SK-N-SH (cell line): ENCODE results near the gene ACVR2B. TPM values are rescaled to one million over a fixed set of nuclear protein-coding genes. Genes with fewer than 3 reads are reported as not detected.

Experiments
- CTCF ChIA-PET: fragments of 300-600, 350-600 bp; formaldehyde crosslinking; extraction: SDS; loops from one replicate; lab custom pipeline; 2021; lab: Yijun Ruan, JAX
- POLR2A ChIA-PET: fragments of 350-600 bp; sonication (Branson Sonifier 250); formaldehyde crosslinking; extraction: SDS; loops from one replicate; lab custom pipeline; 2020; ENCODE audit warnings: antibody characterized with exemption, inconsistent platforms; lab: Yijun Ruan, JAX
- DNase-seq: peaks from one replicate; pipeline ENCODE4 v3.0.0; 2012
- H2AFZ ChIP-seq: fragments of 200-600 bp; sonication (generic); 2 replicates; pipeline ENCODE4 v1.8.1; 2016; ENCODE audit warnings: antibody characterized with exemption, mild to moderate bottlenecking, low read depth
- H3F3A ChIP-seq: fragments of 200-600 bp; sonication (generic); replicated peaks from 2 replicates; pipeline ENCODE3; 2016; ENCODE audit warnings: antibody characterized with exemption, mild to moderate bottlenecking; ENCODE audit not compliant: insufficient read depth
- H3K27ac ChIP-seq, 2 experiments: fragments of 200-500 bp in 1 of 2; fragments of 200-600 bp in 1 of 2; sonication (Bioruptor generic) in 1 of 2; sonication (generic), shearing (Covaris generic) in 1 of 2; 2 replicates each; pipeline versions ENCODE4 v1.5.1 to v1.6.1; 2014 to 2016; ENCODE audit warnings: low read depth in 2 of 2, inconsistent platforms in 1 of 2, low read length in 1 of 2, mild to moderate bottlenecking in 1 of 2, mixed read lengths in 1 of 2
- H3K27me3 ChIP-seq: fragments of 200-600 bp; sonication (generic), shearing (Covaris generic); 2 replicates; pipeline ENCODE4 v1.6.1; 2016; ENCODE audit warnings: mixed run types; ENCODE audit not compliant: insufficient read depth
- H3K36me3 ChIP-seq, 2 experiments: fragments of 200-500 bp in 1 of 2; fragments of 200-600 bp in 1 of 2; sonication (Bioruptor generic) in 1 of 2; sonication (generic) in 1 of 2; replicated peaks in 1 of 2; 2 replicates each; pipeline versions ENCODE3 to v1.5.1; 2014 to 2016; ENCODE audit warnings: low read length in 1 of 2, mild to moderate bottlenecking in 1 of 2; ENCODE audit not compliant: insufficient read depth in 2 of 2, control insufficient read depth in 1 of 2
- H3K4me1 ChIP-seq, 2 experiments: fragments of 200-500 bp in 1 of 2; fragments of 200-600 bp in 1 of 2; sonication (Bioruptor generic) in 1 of 2; sonication (generic), shearing (Covaris generic) in 1 of 2; 2 replicates each; pipeline versions ENCODE4 v1.5.1 to v1.6.1; 2014 to 2016; ENCODE audit warnings: low read depth in 1 of 2, low read length in 1 of 2, mixed run types in 1 of 2; ENCODE audit not compliant: insufficient read depth in 2 of 2, control insufficient read depth in 1 of 2
- H3K4me2 ChIP-seq: fragments of 200-600 bp; sonication (generic), shearing (Covaris generic); 2 replicates; pipeline ENCODE4 v1.6.1; 2017; ENCODE audit warnings: mixed run types
- H3K4me3 ChIP-seq, 2 experiments: fragments of 200-500 bp in 1 of 2; fragments of 200-600 bp in 1 of 2; sonication (Bioruptor generic) in 1 of 2; sonication (generic), shearing (Covaris generic) in 1 of 2; 2 replicates each; pipeline versions ENCODE4 v1.5.1 to v1.8.1; 2014 to 2016; ENCODE audit warnings: low read depth in 2 of 2, inconsistent platforms in 1 of 2, low read length in 1 of 2, mild to moderate bottlenecking in 1 of 2, mixed read lengths in 1 of 2, moderate library complexity in 1 of 2
- H3K79me2 ChIP-seq: fragments of 200-600 bp; sonication (generic); 2 replicates; pipeline ENCODE4 v1.8.1; 2017; ENCODE audit warnings: mild to moderate bottlenecking; ENCODE audit not compliant: insufficient read depth
- H3K9ac ChIP-seq: fragments of 200-600 bp; sonication (generic); 2 replicates; pipeline ENCODE4 v1.6.1; 2017; ENCODE audit warnings: mixed run types
- H3K9me2 ChIP-seq: fragments of 200-600 bp; sonication (generic); 2 replicates; pipeline ENCODE4 v1.6.1; 2017; ENCODE audit warnings: mixed run types
- H3K9me3 ChIP-seq: fragments of 200-600 bp; sonication (generic); 2 replicates; pipeline ENCODE4 v1.6.1; 2017; ENCODE audit warnings: mixed run types, mild to moderate bottlenecking, moderate library complexity
- H4K20me1 ChIP-seq: fragments of 200-600 bp; sonication (generic); 2 replicates; pipeline ENCODE4 v1.6.1; 2017; ENCODE audit warnings: mild to moderate bottlenecking, mixed run types; ENCODE audit not compliant: insufficient read depth
- CHD2 ChIP-seq: fragments of 150-350 bp; IDR thresholded peaks from 2 replicates; pipeline ENCODE4 v1.6.1; 2018; ENCODE audit warnings: low read length; ENCODE audit not compliant: partially characterized antibody
- FOSL2 ChIP-seq: IDR thresholded peaks from 2 replicates; pipeline ENCODE4 v1.4.0; 2012; ENCODE audit warnings: low read depth, mild to moderate bottlenecking, moderate library complexity, borderline replicate concordance
- FOXJ3 ChIP-seq: sonication (generic); formaldehyde crosslinking; IDR thresholded peaks from 2 replicates; pipeline ENCODE4 v1.5.1; 2020; ENCODE audit warnings: mild to moderate bottlenecking, missing genetic modification reagents
- GABPA ChIP-seq: IDR thresholded peaks from 2 replicates; pipeline ENCODE4 v1.4.0; 2012; ENCODE audit warnings: low read depth, mild to moderate bottlenecking
- MEF2A ChIP-seq: IDR thresholded peaks from 2 replicates; pipeline ENCODE4 v1.4.0; 2012; ENCODE audit warnings: low read depth, borderline replicate concordance
- NRF1 ChIP-seq: IDR thresholded peaks from 2 replicates; pipeline ENCODE4 v1.6.1; 2012; ENCODE audit warnings: low read depth, mild to moderate bottlenecking, low read length
- RAD21 ChIP-seq: IDR thresholded peaks from 2 replicates; pipeline ENCODE4 v1.6.1; 2012; ENCODE audit warnings: mild to moderate bottlenecking, low read length
- RCOR1 ChIP-seq: fragments of 150-350 bp; IDR thresholded peaks from 2 replicates; pipeline ENCODE4 v1.6.1; 2017; ENCODE audit warnings: antibody characterized with exemption, low read length
- REST ChIP-seq: IDR thresholded peaks from 2 replicates; pipeline ENCODE4 v1.6.1; 2012; ENCODE audit warnings: mild to moderate bottlenecking, low read depth, low read length, moderate library complexity
- RXRA ChIP-seq: IDR thresholded peaks from 2 replicates; pipeline ENCODE4 v1.4.0; 2012; ENCODE audit warnings: low read depth, mild to moderate bottlenecking, borderline replicate concordance
- TAF1 ChIP-seq: IDR thresholded peaks from 2 replicates; pipeline ENCODE4 v1.6.1; 2012; ENCODE audit warnings: low read depth, mild to moderate bottlenecking, low read length, moderate library complexity, borderline replicate concordance
- YY1 ChIP-seq: IDR thresholded peaks from 2 replicates; pipeline ENCODE4 v1.4.0; 2012; ENCODE audit warnings: low read depth, mild to moderate bottlenecking
- ZBTB33 ChIP-seq: IDR thresholded peaks from 2 replicates; pipeline ENCODE4 v1.4.0; 2012; ENCODE audit warnings: low read depth, borderline replicate concordance
- WGBS: methylation state at CpG from one replicate; pipeline ENCODE4 v1.1.6; 2017; ENCODE audit warnings: low lambda C conversion rate; 5-methylcytosine and 5-hydroxymethylcytosine counted together
- polyA plus RNA-seq, 3 experiments: library from polyadenylated mRNA; depleted of rRNA; stranded (reverse); fragments of >200 nt; gene quantifications; 2 replicates each; pipeline ENCODE4 v1.2.3, GENCODE V29; 2012
- TF ChIP-seq, protein P1 (sequence below): IDR thresholded peaks from 2 replicates; pipeline ENCODE4 v1.4.0; 2012; ENCODE audit warnings: low read depth, borderline replicate concordance
- TF ChIP-seq, protein P2 (sequence below): fragments of 150-350 bp; IDR thresholded peaks from 2 replicates; pipeline ENCODE4 v1.6.1; 2017; ENCODE audit warnings: antibody characterized with exemption, low read length, low read depth, borderline replicate concordance
- TF ChIP-seq, protein P3 (sequence below): IDR thresholded peaks from 2 replicates; pipeline ENCODE4; 2012

Gene ACVR2B
- polyA plus RNA-seq, 1 of the 3 experiments (the other 2 are of a cell fraction): 1.4 TPM

- 94% methylated on average over 3 of the region's 3 CpGs for WGBS
- Histone ChIP-seq H3K9me2 (no peaks in the 10 kb centered on the region), H3K79me2 (no peaks in the 10 kb centered on the region), H3K4me2 (no peak overlapping the region), H3K4me3 (no peak overlapping the region), H3K27me3 (no peaks in the 10 kb centered on the region), H4K20me1 (no peaks in the 10 kb centered on the region), H3K36me3 (peaks cover 4 to 27% of the 10 kb centered on the region in 2 experiments), H2AFZ (no peak overlapping the region), H3K9ac (no peak overlapping the region), H3K4me1 (peaks cover 0 to 7% of the 10 kb centered on the region in 2 experiments; a peak in 1 of 4 replicates), H3K9me3 (no peaks in the 10 kb centered on the region), H3K27ac (no peak overlapping the region), H3F3A (no peaks in the 10 kb centered on the region)
- POLR2A ChIA-PET: no interaction called here
- no peak for DNase-seq
- CTCF ChIA-PET: interaction anchor here (1.2 to 2.8 kb wide), 2 partner anchors 141 to 164 kb away, joined by 3 to 9 read pairs; partner anchors contain the start of gene XYLB
- TF ChIP-seq NRF1 (no peak), GABPA (no peak), MEF2A (no peak)
- TF ChIP-seq, protein P1, sequence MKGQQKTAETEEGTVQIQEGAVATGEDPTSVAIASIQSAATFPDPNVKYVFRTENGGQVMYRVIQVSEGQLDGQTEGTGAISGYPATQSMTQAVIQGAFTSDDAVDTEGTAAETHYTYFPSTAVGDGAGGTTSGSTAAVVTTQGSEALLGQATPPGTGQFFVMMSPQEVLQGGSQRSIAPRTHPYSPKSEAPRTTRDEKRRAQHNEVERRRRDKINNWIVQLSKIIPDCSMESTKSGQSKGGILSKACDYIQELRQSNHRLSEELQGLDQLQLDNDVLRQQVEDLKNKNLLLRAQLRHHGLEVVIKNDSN: no peak
These were observed 33.6 kb downstream of the ACVR2B start for GRCh38 chr3:38487323-38487722.

DNA sequence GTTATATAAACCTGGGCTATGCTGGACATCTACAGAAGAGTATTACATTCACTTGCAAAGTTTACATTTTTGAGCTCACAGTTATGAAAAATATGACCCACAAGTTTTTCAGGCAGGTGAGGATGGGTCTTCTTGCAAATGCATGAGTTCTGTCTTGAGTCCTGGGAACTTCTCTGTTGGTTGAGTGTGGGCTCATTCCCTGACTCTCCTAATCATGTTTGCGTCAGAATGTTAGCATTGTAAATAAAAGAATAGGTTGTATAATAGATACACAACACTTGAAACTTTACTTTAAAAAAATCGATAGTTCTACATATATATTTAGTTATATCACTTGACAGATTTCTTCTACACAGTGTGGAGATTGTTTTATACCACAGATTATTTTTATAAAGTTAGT lies 35.3 kb downstream of the ACVR2B start:
- Histone ChIP-seq H3K27ac (no peak overlapping the region), H3K9me2 (no peaks in the 10 kb centered on the region), H3K36me3 (peaks cover 0 to 11% of the 10 kb centered on the region in 2 experiments), H3K4me1 (peaks cover 0 to 7% of the 10 kb centered on the region in 2 experiments; a peak in 1 of 4 replicates), H3F3A (no peaks in the 10 kb centered on the region)
- DNase-seq: no peak
- CTCF ChIA-PET: interaction anchor here (0.6 to 3.0 kb wide), 6 partner anchors 9 to 634 kb away, joined by 3 to 25 read pairs (median 6); partner anchors contain the start of gene XYLB
- POLR2A ChIA-PET: no interaction called here
- TF ChIP-seq, protein P2, sequence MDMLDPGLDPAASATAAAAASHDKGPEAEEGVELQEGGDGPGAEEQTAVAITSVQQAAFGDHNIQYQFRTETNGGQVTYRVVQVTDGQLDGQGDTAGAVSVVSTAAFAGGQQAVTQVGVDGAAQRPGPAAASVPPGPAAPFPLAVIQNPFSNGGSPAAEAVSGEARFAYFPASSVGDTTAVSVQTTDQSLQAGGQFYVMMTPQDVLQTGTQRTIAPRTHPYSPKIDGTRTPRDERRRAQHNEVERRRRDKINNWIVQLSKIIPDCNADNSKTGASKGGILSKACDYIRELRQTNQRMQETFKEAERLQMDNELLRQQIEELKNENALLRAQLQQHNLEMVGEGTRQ: no peak
- TF ChIP-seq, protein P3, sequence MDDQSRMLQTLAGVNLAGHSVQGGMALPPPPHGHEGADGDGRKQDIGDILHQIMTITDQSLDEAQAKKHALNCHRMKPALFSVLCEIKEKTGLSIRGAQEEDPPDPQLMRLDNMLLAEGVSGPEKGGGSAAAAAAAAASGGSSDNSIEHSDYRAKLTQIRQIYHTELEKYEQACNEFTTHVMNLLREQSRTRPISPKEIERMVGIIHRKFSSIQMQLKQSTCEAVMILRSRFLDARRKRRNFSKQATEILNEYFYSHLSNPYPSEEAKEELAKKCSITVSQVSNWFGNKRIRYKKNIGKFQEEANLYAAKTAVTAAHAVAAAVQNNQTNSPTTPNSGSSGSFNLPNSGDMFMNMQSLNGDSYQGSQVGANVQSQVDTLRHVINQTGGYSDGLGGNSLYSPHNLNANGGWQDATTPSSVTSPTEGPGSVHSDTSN: no peak
- TF ChIP-seq RCOR1 (no peak), CHD2 (no peak), YY1 (no peak), GABPA (no peak), REST (no peak), RXRA (no peak), TAF1 (no peak), FOXJ3 (CRISPR knock-in tag) (no peak), FOSL2 (no peak), ZBTB33 (no peak), RAD21 (no peak)
- TF ChIP-seq, all 33 proteins: peak for 0
- Histone ChIP-seq H3K4me2 (no peak overlapping the region), H3K9me3 (no peaks in the 10 kb centered on the region), H4K20me1 (no peaks in the 10 kb centered on the region), H3K27me3 (no peaks in the 10 kb centered on the region), H3K79me2 (no peaks in the 10 kb centered on the region), H2AFZ (no peak overlapping the region), H3K4me3 (no peak overlapping the region), H3K9ac (no peak overlapping the region)
- 93% methylated on average over 2 of the region's 2 CpGs for WGBS
